GM19025 (cell line): Measurements from ENCODE around the gene TP53I13.

Source experiments
- ATAC-seq: cut with Tn5 transposase; IDR thresholded peaks from one replicate; pipeline ENCODE4 v1.9.1; 2021; ENCODE audit warnings: mild to moderate bottlenecking, low read depth, moderate library complexity; ENCODE audit not compliant: unreplicated experiment

Gene TP53I13

DNA sequence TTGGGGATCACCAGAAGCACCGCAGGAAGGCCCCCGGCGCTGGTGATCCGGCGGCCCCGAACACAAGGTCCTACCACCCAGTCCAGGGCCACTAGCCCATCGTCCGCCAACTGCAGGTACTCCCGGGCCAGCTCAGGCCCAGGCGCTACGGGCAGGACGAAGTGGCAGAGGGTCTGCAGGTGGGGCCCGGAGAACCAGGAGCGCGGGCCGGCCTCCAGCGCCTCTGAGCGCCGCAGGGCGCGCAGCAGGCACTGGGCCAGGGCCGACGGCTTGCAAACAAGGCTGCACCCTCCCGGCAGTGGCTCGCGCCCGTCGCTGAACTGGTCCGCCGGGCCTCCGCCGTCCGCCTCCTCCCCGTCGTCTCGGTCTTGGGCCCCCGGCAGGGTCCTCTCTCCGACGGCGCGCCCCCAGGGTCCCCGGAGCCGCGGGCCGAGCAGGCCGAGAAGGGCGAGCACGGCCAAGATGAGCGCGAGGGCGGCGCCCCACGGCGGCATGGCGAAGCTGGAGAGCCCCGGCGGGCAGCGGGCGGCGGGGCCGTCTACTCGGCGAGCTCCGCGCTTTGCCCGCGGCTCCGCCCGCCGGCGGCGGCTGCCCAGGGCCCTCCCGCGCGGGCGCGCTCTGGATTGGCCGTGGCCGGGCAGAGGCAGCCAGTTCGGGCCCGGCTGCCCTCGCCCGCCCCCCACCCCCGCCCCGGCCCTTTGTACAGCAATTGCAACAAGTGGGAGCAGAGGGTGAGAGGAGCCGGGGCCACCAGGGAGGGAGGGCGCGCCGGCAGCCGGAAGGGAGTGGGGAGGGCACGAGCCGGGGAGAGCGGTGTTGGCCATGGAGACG, 1.8 kb upstream of the TP53I13 start, which contains the start of gene ABHD15:
ABHD15 (minus strand) TSS at position 565 of the 831 bp plus-strand sequence; CDS start at position 494, 71 bp downstream.
- no peak for ATAC-seq

- ATAC-seq, result no peak
These were observed 1.3 kb upstream of the TP53I13 start for GRCh38 chr17:29567304-29567553.

DNA sequence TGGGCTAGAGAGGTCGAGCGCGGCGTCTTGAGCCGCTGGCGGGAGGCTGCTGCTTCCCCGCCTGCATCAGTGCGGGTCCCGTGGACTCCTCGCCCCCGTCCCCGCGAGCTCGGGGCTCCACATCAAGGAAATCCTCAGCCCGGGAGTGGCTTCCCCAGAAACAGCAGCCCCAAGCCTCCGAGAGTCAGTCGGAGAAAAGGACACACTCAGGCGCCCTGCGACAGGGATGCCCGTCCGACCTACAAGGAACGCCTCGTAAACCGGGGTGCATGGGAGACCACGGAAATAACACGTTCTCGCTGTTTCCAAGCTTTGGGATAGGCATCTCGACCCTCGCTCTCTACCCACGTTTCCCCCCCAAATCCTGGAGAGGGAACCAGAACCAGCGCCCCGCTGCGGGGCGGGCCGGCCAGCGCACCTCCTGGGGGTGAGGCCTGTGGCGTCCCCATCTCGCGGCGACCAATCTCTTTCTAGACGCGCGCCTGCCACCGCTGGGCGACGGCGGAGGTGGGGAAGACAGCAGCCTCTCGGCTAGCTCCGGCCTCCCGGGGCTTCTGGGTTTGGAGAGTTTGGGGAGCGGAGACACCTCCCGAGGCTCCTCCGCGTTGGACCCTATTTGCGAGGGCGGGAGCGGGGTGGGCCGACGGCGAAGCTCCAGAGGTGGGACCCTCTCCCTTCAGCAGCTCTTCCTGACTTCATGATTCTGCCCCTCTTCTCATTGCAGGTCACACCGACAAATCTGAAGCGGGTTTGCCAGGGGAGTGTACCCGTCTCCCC, 759 bp upstream of the TP53I13 start:
- ATAC-seq, result peak; percentile 23

DNA sequence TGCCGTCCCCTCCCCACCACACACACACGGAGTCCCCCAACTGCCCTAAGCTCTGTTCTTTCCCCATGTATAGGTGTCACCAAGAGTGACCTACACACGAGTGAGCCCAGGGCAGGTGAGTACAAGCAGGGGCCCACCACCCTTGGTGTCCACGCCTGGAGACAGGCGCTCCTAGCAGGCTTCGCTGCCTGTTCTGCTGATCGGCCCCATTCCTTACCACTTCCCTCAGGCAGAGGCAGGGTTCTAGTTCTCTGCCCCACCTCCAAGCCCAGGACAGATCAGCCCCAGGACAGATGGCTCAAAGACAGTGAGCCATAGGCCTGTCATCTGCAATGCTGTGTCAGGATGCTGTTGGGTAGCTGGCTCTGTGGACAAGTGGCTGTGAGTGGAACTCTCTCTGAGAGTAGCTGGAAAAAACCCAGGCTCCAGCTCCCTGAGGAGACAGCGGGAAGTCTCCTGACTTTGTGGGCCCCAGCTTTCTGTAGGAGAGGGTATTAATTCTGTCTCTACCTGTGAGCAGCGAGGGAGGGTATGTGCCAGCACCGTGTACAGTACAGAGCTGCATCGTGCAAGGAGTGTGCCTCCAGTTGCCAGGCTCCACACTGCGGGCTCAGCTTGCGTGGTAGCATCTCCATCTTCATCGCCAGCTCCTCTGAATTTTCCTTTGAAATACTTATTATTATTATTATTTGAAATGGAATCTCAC, 897 bp downstream of the TP53I13 start:
- no peak for ATAC-seq

- no peak for ATAC-seq
These were observed 2.0 kb downstream of the TP53I13 start for GRCh38 chr17:29570521-29570920.

DNA sequence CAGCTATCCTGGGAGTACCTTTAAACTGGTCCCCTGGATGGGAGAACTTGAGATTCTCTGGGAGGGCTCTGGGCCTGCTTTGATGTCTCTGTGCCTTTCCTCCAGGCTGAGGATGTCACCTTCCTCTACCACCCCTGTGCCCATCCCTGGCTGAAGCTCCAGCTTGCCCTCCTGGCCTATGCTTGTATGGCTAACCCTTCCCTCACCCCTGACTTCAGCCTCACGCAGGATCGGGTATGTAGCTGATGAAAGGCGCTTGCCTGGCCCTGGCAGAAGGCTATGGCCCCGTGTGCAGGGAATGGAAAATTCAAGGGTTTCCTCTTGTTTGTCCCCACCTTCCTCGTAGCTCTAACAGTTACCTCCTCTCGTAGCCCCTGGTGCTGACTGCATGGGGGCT, 3.0 kb downstream of the TP53I13 start:
- ATAC-seq, result no peak

- ATAC-seq, result no peak
These were observed 3.6 kb downstream of the TP53I13 start for GRCh38 chr17:29571883-29572681.

GRCh38 chr17:29572691-29573557, 4.4 kb downstream of the TP53I13 start:
- no peak for ATAC-seq

DNA sequence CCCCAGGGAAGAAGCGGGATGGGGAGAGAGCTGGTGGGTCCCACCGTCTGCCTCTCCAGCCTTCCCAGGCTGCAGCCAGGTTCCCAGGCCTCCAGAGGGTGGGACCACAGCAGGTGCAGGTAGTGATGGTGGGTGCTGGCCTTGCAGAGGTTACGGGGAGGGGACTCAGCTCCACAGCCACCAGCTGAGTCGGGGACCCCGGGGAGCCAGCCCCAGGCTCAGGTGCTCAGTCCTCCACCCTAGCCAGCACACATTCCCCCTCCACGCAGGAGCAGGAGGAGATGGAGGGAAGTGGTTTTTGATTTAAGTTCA, 5.0 kb downstream of the TP53I13 start:
- ATAC-seq, result no peak

DNA sequence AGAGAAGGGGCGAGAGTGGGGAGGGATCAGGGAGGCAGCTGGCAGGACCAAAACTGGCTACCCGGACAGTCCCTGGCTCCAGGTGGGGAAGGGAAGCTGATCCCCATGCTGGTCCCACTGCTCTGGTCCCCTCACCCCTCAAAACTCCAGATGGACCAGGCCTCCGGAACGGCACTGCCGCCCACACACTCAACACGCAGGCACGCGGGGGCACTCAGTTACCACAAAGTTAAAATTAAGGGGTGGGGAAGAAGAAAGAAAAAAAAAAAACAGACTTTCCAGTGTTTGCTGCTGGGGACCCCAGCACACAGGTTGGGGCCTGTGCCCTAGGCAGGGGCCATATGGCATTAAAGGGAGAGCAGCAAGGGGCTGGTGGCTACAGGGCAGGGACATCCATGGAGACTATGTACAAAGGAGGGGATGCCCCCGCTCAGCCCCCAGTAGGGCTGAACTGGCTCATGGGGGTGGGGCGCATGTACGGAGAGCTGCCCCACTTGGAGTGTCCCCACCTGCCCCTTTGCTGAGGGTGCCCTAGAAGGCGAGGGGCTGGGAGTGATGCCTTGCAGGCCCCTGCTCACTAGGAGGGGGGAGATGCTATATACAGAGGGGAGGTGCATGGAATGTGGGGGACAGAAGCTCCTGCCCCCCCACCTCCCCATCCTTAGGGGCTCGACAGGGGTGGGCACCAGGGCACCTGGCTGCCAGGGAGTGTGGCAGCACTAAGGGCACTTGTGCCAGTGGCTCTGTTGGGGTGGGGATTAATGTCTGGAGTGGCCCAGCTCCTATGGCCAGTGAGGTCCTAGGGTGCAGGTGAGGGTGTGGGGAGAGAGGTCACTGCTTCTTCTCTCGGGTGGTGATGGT, 5.6 kb downstream of the TP53I13 start:
- ATAC-seq, result no peak

DNA sequence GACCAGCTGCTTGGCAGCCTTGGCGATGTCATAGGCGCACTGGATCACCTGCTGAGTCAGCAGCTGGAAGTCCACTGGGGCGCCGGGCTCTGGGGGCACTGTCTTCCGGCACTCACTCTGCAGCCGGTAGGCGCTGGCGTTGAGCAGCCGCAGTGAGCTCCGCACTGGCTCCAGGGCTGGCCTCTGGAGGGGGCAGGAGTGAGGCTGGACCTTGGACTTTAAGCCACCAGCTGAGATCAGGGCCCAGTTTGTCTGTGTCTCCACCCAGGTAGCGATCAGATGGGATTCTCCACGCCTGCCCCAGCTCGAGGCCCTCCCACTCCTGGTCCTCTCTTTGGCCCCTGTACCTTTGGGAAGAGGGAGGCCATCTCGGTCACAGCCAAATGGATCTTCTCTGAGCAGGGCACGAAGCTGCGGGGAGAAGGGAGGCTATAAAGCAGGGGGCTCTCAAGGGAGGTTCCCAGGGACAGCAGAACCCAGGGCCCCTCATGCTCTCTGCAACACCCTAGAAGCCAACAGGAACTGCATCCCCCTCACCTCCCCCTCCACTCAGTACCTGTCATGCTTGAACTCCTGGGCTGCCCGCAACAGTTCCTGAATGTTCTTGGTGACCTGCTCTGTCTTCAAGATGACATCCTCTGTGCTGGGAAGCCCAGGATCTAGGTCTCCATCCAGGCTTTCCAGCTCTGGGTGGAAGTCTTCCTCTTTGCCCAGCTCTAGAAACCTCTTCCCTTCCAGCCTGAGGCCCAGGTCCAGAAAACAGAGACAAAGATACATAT, 6.4 kb downstream of the TP53I13 start:
- ATAC-seq, result no peak

DNA sequence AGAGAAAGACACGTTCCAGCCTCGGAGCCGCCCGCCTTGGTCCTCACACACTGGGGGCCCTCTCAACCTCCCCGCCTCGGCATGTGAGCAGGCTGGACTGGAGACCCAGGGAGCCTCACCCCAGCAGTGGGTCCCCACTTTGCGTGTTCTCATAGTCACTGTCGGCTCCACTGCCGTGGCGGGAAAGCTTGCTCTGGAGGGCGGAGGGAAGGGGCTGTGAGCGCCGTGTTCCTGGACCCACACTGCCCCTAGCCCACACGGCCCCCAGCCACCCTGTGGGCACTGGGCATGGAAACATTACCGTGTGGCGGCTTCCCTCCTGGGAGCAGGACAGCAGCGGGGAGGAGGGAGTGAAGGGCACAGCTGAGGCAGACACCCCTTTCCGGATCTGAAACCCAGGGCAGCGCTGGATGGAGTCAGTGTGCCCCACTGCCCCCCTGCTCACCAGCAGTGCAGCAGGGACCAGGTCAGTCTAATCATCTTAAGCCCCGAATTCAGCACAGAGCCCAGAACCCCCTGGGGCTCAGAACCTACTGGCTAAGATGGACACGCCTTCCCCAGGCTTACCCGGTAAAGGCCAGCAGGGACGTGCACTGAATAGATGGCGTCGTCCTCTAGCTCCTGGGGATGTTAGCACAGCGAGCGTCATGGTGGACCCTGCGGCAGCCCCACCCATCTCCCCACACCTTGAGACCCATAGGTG, 7.2 kb downstream of the TP53I13 start:
- ATAC-seq, result no peak

GRCh38 chr17:29576214-29577000, 7.9 kb downstream of the TP53I13 start:
- ATAC-seq, result no peak

- ATAC-seq, result no peak
These were observed 8.5 kb downstream of the TP53I13 start for GRCh38 chr17:29577001-29577370.

GRCh38 chr17:29577385-29578211, 9.1 kb downstream of the TP53I13 start:
- ATAC-seq, result no peak
